ENCODE measurements around the gene TAS1R1. TPM values are rescaled to one million over a fixed set of nuclear protein-coding genes. Genes with fewer than 3 reads are reported as not detected.

Gene TAS1R1
- total and polyA plus RNA-seq, 9 of the 15 experiments (the other 6 are each of a cell fraction or from before 2014, with no cell fraction given) = 0.06 TPM; not detected in 8

DNA sequence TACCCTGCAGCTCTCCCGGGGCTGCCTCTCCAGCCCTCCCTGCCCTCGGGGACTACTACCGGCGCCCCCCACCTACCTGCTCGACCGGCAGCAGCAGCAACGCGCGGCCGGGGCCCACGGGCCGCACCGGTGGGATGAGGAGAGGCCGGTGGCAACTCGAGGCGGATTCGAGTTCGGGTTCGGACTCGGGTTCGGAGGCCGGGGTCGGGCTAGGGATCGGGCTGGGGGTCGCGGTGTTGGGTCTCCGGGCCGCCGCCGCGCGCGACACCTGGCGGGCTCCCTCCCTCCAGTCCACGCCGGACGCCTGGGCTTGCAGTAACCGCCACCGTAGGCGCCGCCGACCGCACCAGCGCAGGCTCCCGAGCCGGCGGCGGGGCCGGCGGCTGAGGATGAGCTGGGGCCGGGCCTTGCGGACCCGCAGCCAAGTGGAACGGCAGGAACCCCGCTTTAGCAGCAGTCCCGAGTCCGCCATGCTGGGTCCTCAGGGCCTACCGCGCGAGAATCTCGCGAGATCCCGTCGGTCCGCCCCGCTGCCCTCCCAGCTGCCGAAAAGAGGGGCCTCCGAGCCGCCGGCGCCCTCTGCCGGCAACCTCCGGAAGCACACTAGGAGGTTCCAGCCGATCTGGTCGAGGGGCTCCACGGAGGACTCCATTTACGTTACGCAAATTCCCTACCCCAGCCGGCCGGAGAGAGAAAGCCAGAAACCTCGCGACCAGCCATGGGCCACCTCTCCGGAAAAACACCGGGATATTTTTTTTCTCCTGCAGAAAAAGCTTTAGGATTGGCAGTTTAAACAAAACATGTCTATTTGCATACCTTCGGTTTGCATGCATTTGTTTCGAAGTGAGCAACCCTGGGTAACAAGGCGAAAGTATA lies 838 bp upstream of the TAS1R1 start, which contains the start of gene NOL9 (continued):
- peak; percentile 94 for TF ChIP-seq TAF1 (IDR thresholded peaks at IDR 0.05; ENCODE audit: control insufficient read depth, extremely low read depth, insufficient read depth, low read length, severe bottlenecking)
- TF ChIP-seq HCFC1 (IDR thresholded peaks at IDR 0.05; ENCODE audit: low read depth, low read length) = peak; percentile 80
- TF ChIP-seq, protein P1, sequence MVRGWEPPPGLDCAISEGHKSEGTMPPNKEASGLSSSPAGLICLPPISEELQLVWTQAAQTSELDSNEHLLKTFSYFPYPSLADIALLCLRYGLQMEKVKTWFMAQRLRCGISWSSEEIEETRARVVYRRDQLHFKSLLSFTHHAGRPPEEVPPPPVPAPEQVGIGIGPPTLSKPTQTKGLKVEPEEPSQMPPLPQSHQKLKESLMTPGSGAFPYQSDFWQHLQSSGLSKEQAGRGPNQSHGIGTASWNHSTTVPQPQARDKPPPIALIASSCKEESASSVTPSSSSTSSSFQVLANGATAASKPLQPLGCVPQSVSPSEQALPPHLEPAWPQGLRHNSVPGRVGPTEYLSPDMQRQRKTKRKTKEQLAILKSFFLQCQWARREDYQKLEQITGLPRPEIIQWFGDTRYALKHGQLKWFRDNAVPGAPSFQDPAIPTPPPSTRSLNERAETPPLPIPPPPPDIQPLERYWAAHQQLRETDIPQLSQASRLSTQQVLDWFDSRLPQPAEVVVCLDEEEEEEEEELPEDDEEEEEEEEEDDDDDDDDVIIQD (CRISPR knock-in tag; IDR thresholded peaks at IDR 0.05) = no peak
- peak; percentile 64 for TF ChIP-seq PCBP1 (IDR thresholded peaks at IDR 0.05; ENCODE audit: low read depth, low read length, poor library complexity, severe bottlenecking)
- TF ChIP-seq ZFP1 (CRISPR knock-in tag; IDR thresholded peaks at IDR 0.05) = no peak
- TF ChIP-seq ZNF253 (CRISPR knock-in tag; conservative IDR thresholded peaks at IDR 0.05) = no peak
- TF ChIP-seq ZNF354B (CRISPR knock-in tag; IDR thresholded peaks at IDR 0.05) = no peak
- peak; percentile 57 for TF ChIP-seq CREM (IDR thresholded peaks at IDR 0.05; ENCODE audit: low read depth)
- TF ChIP-seq, protein P2, sequence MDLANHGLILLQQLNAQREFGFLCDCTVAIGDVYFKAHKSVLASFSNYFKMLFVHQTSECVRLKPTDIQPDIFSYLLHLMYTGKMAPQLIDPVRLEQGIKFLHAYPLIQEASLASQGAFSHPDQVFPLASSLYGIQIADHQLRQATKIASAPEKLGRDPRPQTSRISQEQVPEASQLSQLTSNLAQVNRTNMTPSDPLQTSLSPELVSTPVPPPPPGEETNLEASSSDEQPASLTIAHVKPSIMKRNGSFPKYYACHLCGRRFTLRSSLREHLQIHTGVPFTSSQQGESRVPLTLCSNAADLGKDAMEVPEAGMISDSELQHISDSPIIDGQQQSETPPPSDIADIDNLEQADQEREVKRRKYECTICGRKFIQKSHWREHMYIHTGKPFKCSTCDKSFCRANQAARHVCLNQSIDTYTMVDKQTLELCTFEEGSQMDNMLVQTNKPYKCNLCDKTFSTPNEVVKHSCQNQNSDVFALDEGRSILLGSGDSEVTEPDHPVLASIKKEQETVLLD (IDR thresholded peaks at IDR 0.05) = no peak
- TF ChIP-seq, protein P3, sequence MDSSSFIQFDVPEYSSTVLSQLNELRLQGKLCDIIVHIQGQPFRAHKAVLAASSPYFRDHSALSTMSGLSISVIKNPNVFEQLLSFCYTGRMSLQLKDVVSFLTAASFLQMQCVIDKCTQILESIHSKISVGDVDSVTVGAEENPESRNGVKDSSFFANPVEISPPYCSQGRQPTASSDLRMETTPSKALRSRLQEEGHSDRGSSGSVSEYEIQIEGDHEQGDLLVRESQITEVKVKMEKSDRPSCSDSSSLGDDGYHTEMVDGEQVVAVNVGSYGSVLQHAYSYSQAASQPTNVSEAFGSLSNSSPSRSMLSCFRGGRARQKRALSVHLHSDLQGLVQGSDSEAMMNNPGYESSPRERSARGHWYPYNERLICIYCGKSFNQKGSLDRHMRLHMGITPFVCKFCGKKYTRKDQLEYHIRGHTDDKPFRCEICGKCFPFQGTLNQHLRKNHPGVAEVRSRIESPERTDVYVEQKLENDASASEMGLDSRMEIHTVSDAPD (CRISPR knock-in tag; IDR thresholded peaks at IDR 0.05) = no peak
- TF ChIP-seq ZNF282 (CRISPR knock-in tag; IDR thresholded peaks at IDR 0.05) = peak; percentile 35; the same call in 1 of the 2 replicates
- no peak for TF ChIP-seq ARID2 (IDR thresholded peaks at IDR 0.05)
- no peak for TF ChIP-seq TCFL5 (CRISPR knock-in tag; conservative IDR thresholded peaks at IDR 0.05)
- peak; percentile 98 for TF ChIP-seq XRCC5 (IDR thresholded peaks at IDR 0.05; ENCODE audit: low read depth, low read length)
- peak; percentile 46; the same call in 1 of the 2 replicates for TF ChIP-seq SREBF1 (IDR thresholded peaks at IDR 0.05; ENCODE audit: borderline replicate concordance, low read depth, low read length)
- TF ChIP-seq ILK (tag; IDR thresholded peaks at IDR 0.05; ENCODE audit: borderline replicate concordance, low read depth) = no peak
- TF ChIP-seq, protein P4, sequence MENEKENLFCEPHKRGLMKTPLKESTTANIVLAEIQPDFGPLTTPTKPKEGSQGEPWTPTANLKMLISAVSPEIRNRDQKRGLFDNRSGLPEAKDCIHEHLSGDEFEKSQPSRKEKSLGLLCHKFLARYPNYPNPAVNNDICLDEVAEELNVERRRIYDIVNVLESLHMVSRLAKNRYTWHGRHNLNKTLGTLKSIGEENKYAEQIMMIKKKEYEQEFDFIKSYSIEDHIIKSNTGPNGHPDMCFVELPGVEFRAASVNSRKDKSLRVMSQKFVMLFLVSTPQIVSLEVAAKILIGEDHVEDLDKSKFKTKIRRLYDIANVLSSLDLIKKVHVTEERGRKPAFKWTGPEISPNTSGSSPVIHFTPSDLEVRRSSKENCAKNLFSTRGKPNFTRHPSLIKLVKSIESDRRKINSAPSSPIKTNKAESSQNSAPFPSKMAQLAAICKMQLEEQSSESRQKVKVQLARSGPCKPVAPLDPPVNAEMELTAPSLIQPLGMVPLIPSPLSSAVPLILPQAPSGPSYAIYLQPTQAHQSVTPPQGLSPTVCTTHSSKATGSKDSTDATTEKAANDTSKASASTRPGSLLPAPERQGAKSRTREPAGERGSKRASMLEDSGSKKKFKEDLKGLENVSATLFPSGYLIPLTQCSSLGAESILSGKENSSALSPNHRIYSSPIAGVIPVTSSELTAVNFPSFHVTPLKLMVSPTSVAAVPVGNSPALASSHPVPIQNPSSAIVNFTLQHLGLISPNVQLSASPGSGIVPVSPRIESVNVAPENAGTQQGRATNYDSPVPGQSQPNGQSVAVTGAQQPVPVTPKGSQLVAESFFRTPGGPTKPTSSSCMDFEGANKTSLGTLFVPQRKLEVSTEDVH (IDR thresholded peaks at IDR 0.05; ENCODE audit: low read depth, partially characterized antibody) = peak; percentile 27
- no peak; the same call in 1 of the 2 replicates for TF ChIP-seq SMAD4 (CRISPR knock-in tag; conservative IDR thresholded peaks at IDR 0.05)
- 0 out of 2 replicates have a peak, but pooled peaks have one; percentile 28 for TF ChIP-seq BCOR (IDR thresholded peaks at IDR 0.05)
- TF ChIP-seq CCNT2 (IDR thresholded peaks at IDR 0.05; ENCODE audit: borderline replicate concordance, extremely low read depth, insufficient read length, low read depth, low read length) = peak; percentile 69
